ENCODE results near the gene CTXN3. TPM values are rescaled to one million over a fixed set of nuclear protein-coding genes. Genes with fewer than 3 reads are reported as not detected.

CTXN3 gene
- total RNA-seq, 1 donor from 2014 or later = not detected

GRCh38 chr5:127696683-127697082, 47.8 kb downstream of the CTXN3 start:
- no peak for DNase-seq (ENCODE audit: extremely low read depth, low read depth, low spot score)

GRCh38 chr5:127697894-127698600, 49.2 kb downstream of the CTXN3 start:
- no peak for DNase-seq (ENCODE audit: extremely low read depth, low read depth, low spot score)

- no peak for DNase-seq (ENCODE audit: extremely low read depth, low read depth, low spot score)
These were observed 50.5 kb downstream of the CTXN3 start for GRCh38 chr5:127699416-127699815.

- no peak for DNase-seq (ENCODE audit: extremely low read depth, low read depth, low spot score)
These were observed 51.4 kb downstream of the CTXN3 start for GRCh38 chr5:127700237-127700766.

GRCh38 chr5:127702434-127702833, 53.6 kb downstream of the CTXN3 start:
- DNase-seq (ENCODE audit: extremely low read depth, low read depth, low spot score) = no peak

- no peak for DNase-seq (ENCODE audit: extremely low read depth, low read depth, low spot score)
These were observed 54.2 kb downstream of the CTXN3 start, which contains the start of gene CCDC192 for GRCh38 chr5:127702926-127703561. TSS of gene CCDC192 (plus strand) at chr5:127703391. CDS start at chr5:127703446, 55 bp downstream.

GRCh38 chr5:127705120-127705892, 56.4 kb downstream of the CTXN3 start:
- peak; percentile 67 for DNase-seq (ENCODE audit: extremely low read depth, low read depth, low spot score)

- no peak for DNase-seq (ENCODE audit: extremely low read depth, low read depth, low spot score)
These were observed 57.8 kb downstream of the CTXN3 start for GRCh38 chr5:127706691-127707090.

GRCh38 chr5:127707209-127707608, 58.3 kb downstream of the CTXN3 start:
- no peak for DNase-seq (ENCODE audit: extremely low read depth, low read depth, low spot score)

Other genes with a start within 250 kb of the CTXN3 start
- 66.0 and 70.8 TPM in 2 replicates for gene PRRC1, start 131.4 kb upstream of the CTXN3 start, total RNA-seq
- not detected in 2 replicates for gene CCDC192, start 54.3 kb downstream of the CTXN3 start, total RNA-seq

Measured in glomerular endothelial cell (primary cell).